ENCODE measurements around the gene INPP5A.
"Not testable (repeated sequence)": the region's sequence is repeated elsewhere in the genome, so short reads cannot be mapped to it uniquely, and the experiment has no call there.

INPP5A gene

GRCh38 chr10:132737390-132738048, 199.9 kb downstream of the INPP5A start:
- no peak for DNase-seq (ENCODE audit: low spot score)

- no peak for DNase-seq (ENCODE audit: low spot score)
Observed at GRCh38 chr10:132738454-132739224, 201.1 kb downstream of the INPP5A start.

GRCh38 chr10:132739225-132739613, 201.6 kb downstream of the INPP5A start:
- DNase-seq (ENCODE audit: low spot score), result no peak

GRCh38 chr10:132740588-132740987, 203.0 kb downstream of the INPP5A start:
- DNase-seq (ENCODE audit: low spot score), result no peak

GRCh38 chr10:132742167-132742836, 204.7 kb downstream of the INPP5A start:
- no peak for DNase-seq (ENCODE audit: low spot score)

GRCh38 chr10:132742837-132743194, 205.2 kb downstream of the INPP5A start:
- no peak for DNase-seq (ENCODE audit: low spot score)

GRCh38 chr10:132743196-132743924, 205.8 kb downstream of the INPP5A start:
- not testable (repeated sequence) for DNase-seq (ENCODE audit: low spot score)

GRCh38 chr10:132743925-132744490, 206.4 kb downstream of the INPP5A start:
- DNase-seq (ENCODE audit: low spot score), result no peak

GRCh38 chr10:132744839-132745238, 207.3 kb downstream of the INPP5A start:
- DNase-seq (ENCODE audit: low spot score), result no peak

GRCh38 chr10:132745511-132745910, 207.9 kb downstream of the INPP5A start:
- no peak for DNase-seq (ENCODE audit: low spot score)

GRCh38 chr10:132745971-132746370, 208.4 kb downstream of the INPP5A start:
- no peak for DNase-seq (ENCODE audit: low spot score)

- no peak for DNase-seq (ENCODE audit: low spot score)
Observed at GRCh38 chr10:132746386-132746785, 208.8 kb downstream of the INPP5A start.

- DNase-seq (ENCODE audit: low spot score), result no peak
Observed at GRCh38 chr10:132746801-132747625, 209.4 kb downstream of the INPP5A start.

GRCh38 chr10:132748135-132748534, 210.5 kb downstream of the INPP5A start:
- no peak for DNase-seq (ENCODE audit: low spot score)

- DNase-seq (ENCODE audit: low spot score), result peak; percentile 52
Observed at GRCh38 chr10:132748545-132749370, 211.2 kb downstream of the INPP5A start.

GRCh38 chr10:132749371-132749795, 211.8 kb downstream of the INPP5A start:
- DNase-seq (ENCODE audit: low spot score), result no peak

- no peak for DNase-seq (ENCODE audit: low spot score)
Observed at GRCh38 chr10:132750936-132751335, 213.3 kb downstream of the INPP5A start.

GRCh38 chr10:132752378-132752777, 214.8 kb downstream of the INPP5A start:
- DNase-seq (ENCODE audit: low spot score), result no peak

GRCh38 chr10:132752961-132753360, 215.4 kb downstream of the INPP5A start:
- DNase-seq (ENCODE audit: low spot score), result no peak

- no peak for DNase-seq (ENCODE audit: low spot score)
Observed at GRCh38 chr10:132753596-132753995, 216.0 kb downstream of the INPP5A start.

All from SK-N-DZ (cell line).